HG03460 (cell line): ENCODE data around the gene ITGB7.
A peak's percentile ranks its signal among the peaks of the same experiment; 100 is the strongest.
"Not testable (repeated sequence)": the region's sequence is repeated elsewhere in the genome, so short reads cannot be mapped to it uniquely, and the experiment has no call there.

ENCODE experiments used
- ATAC-seq: cut with Tn5 transposase; IDR thresholded peaks from one replicate; pipeline ENCODE4 v1.9.1; 2021; ENCODE audit not compliant: unreplicated experiment

Gene ITGB7

DNA sequence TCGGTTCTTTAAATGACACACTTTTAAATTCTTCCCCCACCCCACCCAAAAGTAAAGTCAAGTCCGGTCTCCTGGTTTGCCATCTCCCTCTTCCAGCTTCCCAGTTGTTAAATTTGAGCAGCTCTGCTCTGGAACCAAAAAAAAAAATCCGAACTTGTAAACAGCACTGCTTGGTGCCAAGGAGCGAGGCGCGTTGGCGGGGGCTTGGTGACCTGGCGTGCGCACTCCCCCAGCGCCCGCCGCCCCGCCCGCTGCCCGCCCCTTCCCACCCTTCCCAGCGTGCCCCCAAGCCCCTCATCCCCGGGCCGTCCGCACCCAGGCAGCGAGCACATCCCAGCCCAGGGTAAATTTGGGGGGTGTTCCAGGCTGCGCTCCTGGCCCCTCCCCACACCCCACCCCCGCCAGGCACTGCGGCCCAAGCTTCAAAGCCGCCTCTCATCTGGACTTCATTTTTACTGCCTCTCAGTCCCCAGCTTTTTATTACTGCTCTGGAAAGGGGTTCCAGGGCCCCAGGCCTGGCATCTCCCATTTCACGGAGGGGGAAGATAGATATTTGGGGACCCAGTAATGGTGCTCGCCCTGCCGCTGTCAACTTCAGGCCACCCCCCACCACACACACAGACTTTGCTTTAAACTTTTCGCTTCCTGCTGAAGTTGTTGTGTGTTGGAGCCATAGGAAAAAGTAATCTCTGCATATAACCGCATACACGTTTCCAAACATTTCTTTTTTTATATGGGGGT lies 11.7 kb upstream of the ITGB7 start:
- no peak for ATAC-seq

DNA sequence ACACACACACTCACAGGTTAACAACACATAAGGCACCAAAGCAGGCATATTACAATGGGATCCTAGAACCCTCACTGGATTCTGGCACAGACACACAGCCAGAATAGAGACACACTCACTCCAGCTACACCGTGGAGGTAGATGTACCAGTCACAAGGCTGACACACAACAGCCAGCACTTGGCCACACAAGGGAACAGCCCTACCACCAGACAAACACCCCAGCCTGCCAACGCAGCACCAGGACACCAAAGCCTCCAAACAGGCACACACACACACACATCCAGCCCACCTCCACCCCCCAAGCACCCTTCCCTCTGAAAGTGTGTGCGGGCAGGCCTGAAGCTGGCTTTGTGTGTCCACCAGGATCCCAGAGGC lies 10.9 kb upstream of the ITGB7 start:
- ATAC-seq, result no peak

DNA sequence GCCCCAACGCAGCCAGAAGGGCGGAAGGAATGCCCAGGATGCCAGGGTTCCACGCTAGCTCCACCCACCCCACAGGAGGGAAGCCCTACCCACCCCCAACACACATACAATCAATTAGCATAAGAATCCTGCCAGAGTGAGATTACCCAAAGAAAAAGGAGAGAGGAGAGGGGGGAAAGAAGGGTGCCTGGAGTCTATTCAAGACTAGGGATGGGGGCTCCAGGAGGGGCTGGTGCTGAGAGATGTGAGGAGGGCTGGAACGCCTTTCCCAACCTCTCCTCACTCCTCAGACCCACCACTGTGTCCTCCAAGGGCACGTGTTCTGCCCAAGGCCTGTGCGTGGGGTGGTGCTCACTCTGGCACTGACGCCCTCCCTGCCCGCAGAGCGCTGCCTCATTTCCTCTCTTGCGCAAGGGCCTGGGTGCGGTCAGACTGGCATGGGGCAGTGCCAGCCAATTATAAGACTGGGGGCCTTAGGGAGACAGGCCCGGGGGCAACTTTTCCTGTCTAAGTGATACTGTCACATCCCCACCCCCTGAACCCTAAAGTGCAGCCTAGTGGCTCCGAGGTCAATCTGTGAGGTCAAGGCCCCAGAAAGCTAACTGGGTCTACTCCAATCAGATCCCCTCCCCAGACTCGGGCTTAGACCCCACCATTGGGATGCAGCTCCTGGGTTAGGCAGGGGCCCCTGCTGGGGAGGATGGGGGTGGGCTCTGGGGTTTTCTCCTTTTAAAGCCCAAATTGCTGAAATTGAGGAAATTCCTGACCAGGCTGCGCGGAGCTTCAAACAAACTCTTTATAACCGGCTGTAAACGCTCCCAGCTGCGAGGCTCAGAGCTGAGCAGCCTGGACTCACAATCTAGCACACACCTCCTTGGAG lies 10.2 kb upstream of the ITGB7 start:
- no peak for ATAC-seq

DNA sequence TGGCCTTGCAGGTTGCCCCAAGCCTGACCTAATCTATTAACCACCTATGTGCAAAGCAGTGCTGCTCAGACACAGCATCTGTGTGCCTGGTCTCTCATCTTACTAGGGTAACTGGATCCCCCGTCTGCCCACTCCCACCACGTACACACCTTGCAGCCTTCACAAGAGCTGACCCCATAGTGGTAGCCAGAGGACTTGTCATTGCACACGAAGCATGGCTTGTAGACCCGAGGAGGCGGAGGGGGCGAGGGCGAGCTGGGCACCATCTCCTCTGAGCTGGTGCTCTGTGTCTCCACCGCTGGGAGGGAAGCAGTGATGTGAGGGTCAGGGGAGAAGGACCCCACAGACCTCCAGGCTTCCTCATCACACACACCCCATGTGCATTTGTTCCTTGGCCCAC lies 8.4 kb upstream of the ITGB7 start:
- no peak for ATAC-seq

DNA sequence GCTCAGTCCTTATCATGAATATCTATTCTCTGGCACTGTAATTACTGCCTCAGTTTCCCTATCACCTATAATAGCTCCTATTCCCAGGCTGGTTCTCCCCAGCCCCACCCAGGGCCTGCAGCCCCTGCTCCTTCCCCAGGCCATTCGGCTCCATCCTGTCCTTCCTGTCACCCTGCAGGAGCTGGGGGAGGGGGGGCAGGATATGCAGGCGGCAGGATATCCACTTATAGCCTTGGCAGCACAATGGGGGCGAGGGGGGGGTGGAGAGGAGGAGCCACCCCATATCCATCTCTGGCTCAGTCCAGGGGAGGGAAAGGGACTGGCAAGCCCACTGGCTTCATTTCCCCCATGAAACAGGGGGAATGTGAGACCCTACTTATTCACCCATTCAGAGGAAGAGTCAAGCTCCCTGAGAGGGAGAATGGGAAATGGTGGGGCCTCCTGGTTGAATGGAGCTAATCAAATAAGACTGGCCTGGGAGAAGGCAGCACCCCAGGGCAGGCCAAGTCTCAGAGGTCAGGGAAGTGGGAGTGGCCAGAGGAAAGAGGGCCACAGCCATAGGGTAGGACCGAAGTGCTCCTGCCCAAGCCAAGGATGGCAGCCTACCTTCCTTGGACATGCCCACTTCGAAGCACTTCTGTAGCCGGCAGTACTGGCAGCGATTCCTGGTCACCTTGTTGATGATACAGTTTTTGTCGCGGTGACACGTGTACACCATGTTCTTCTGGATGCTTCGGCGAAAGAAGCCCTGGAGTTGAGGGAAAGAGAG lies 7.8 kb upstream of the ITGB7 start:
- ATAC-seq, result no peak

DNA sequence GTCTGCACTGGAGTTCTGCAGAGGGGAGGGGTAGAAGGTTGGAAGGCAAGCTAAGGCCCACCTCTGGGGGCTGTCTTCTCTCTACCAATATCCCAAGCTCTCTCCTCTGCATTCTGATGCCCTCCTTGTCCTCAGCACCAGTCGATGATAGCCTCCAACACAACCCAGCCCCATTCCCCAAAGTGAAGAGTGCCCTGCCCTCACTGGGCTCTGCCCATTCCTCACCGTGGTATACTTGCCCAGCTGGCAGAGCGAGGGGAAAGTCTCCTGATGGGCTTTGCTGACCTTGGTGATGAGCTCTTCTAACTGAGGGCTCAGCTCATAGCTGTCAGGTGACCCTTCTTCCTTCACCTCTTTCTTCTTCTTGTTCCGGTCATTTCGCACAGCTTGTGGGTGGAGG lies 7.2 kb upstream of the ITGB7 start:
- no peak for ATAC-seq

DNA sequence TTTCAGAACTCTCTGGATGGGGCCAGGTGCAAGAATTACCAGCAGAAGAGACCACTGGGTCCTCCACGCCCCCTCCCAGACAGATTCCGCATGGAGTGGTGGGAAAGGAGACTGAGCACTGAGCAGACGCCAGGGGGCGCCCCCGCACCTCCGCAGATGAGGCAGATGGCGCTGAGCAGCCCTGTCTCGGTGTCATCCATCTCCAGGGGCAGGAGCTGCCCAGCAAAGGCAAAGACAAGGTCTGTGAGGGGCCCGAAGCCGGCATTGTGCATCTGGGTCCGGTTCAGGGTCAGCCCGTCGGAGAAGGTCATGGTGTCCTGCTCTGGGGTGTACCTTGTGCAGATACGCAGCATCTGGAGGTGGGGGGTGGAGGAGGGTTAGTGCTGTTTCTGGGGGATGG lies 6.3 kb upstream of the ITGB7 start:
- peak; percentile 36 for ATAC-seq

DNA sequence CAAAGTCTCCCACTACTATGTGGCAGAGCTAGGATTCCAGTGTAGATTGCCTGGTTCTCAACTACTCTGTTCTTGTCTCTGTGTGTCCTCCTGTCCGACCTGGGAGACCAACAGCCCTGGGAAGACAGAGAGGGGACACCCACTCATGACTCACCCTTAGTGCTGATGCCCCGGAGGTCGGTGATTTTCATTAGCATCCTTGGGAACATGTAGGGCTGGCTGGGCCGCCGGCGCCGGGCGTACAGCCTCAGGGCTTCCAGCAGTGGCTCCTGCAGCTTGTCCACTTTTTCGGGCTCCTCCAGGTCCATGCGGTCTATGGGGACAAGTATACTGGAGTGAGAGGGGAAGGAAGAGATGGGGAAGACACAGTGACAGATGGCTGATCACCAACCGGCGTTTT lies 5.9 kb upstream of the ITGB7 start:
- ATAC-seq, result no peak

DNA sequence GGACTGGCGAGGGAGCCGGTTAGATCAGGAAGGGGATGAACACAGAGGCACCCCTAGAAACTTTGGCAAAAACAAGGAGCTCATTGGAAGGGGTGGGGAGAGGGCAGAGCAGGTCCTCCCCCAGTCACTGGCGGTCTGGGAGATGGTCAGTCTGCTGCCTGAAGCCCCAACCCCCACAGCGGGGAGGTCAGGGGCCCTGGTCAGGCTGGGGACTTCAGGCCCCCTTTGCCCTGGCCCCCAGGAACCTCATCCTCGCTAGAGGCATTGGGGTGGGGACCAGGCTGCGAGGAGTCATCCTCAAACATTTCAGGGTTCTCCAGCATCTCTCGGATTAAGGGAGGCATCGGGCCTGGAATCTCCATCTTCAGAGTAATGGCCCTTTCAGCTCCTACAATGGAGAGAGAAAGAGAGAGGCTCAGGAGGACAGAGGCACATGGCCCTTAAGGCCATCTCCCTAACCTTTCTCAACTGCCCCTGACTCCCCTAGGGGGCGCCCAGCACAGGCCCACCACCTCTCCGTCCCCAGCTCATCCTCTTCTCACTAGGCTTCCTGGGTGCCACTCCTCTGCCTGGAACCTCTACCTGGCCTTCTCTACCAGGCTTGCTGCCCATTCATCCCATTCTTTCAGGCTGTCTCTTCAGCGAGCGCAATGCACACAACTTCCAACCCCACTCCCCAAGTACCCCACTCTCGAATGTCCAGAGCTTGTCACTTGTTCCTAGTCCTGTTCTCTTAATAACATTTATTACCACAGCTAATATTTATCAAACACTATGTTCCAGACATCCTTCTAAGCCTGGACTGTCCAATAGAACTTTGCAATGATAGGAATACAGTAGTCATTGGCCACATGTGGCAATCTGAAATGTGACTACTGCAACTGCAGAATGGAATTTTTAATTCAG lies 4.7 kb upstream of the ITGB7 start:
- ATAC-seq, result no peak

DNA sequence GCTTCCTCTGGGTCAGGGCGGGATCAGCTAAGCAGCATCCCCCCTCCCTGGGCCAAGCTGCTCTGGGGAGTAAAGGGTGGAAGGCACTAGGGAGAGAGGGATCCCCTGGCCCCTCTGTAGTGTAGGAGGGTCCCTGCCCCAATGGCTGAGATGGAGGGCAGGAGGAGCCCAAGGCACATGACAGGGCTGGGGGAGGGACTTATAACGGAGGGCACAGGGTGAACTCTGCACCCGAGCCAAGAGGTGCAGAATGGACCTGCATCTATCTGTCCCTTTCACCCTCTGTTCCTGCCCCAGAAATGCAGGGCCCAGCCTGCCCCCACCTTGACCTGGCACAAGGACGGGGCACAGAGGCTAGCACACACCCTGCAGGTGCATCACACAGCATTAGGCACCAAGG lies 3.8 kb upstream of the ITGB7 start:
- no peak for ATAC-seq

DNA sequence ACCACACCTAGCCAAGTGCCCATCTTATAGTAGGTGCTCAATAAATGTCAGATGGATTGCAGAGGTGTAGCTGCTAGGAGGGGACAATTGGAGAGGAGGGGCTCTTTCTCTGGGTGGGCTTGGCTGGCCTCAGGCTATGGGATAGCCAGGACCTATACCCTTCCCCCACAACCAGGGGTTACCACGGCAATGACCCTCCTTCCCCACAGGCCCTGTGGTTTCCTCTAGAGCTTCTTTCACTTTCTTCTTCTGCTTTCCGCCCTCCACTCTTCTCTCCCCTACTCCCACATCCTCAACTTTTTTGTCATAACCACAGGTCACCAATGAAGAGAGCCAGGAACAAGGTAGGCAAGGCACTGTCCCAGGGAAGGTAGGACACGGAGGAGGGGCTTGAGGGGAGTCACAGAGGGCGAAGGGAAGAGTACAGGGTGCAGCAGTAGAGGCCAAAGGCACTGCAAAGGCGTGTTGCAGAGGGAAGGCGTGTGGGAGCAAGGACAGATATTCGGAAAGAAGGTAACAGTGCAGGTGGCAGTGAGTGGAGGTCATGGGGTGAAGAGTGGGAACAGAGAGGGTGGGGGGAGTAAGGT lies 1.9 kb upstream of the ITGB7 start:
- peak; percentile 44 for ATAC-seq

DNA sequence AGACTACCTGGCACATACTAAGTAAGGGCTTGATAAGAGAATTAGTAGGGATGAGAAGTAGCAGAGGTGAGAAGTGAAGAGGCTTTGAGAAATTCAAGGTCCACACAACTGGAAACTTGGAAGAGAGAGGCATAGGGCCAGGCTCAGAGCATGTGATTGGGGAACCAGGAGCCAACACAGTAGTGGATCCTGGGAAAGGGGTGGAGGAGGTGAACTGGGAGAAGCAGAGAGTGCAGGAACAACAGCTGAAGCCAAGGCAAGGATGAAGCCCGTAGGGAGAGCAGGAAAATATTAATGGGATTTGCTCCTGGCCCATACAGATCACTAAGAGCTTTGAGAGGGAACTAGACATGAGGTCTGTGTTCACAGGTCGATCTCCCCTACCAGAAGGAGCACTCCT lies 1.4 kb upstream of the ITGB7 start:
- no peak for ATAC-seq

DNA sequence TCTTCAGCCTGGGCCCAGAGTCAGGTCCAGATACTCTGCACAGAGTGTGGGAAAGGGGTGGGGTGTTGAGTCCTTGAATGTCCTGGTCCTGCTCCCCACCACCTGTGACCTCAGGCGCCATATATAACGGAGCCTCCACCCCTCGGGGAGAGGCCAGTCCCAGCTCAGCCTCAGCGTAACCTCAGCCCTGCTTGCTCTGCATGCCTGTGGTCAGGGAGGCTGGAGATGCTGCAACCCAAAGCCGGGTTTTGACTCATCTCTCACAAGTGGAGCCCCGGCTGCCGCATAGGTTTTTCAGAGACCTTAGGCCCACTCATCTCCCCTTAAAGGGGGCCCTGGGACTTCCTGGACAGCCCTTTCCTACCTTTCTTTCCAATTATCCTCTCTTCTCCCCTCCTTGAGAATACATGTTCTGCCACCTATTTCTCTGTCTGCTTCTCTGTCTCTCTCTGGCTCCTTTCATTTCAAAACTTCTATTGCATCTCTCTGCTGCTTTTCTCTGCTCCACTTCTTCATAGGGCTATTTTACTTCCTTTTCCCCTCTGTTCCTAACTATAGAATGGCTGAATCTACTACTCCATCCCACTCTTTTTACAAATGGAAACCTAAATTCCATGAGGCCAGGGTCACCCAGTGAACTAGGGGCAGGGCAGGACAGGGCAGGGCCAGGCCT lies 1.2 kb downstream of the ITGB7 start:
- ATAC-seq, result peak; percentile 65

DNA sequence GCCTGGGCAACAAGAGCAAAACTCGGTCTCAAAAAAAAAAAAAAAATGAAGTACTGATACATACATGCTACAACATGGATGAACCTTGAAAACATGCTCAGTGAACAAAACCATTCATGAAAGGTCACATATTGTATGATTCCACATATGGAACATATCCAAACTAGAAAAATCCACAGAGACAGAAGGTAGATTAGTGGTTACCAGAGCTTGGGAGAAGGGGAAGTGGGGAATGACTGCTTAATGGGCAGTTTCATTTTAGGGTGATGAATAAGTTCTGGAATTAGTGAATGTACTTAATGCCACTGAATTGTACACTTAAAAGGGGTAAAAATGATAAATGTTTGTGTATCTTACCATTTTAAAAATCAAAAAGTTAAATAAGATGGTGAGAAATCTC lies 2.7 kb downstream of the ITGB7 start:
- no peak for ATAC-seq

DNA sequence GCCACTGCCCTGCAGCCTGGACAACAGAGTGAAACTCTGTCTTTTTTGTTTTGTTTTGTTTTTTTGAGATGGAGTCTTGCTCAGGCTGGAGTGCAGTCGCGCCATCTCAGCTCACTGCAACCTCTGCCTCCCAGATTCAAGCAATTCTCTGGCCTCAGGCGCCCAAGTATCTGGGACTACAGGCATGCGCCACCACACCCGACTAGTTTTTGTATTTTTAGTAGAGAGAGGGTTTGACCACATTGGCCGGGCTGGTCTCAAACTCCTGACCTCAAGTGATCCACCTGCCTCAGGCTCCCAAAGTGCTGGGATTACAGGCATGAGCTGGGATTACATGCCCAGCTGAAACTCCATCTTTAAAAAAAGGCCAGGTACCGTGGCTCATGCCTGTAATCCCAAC lies 4.7 kb downstream of the ITGB7 start:
- ATAC-seq, result not testable (repeated sequence)

DNA sequence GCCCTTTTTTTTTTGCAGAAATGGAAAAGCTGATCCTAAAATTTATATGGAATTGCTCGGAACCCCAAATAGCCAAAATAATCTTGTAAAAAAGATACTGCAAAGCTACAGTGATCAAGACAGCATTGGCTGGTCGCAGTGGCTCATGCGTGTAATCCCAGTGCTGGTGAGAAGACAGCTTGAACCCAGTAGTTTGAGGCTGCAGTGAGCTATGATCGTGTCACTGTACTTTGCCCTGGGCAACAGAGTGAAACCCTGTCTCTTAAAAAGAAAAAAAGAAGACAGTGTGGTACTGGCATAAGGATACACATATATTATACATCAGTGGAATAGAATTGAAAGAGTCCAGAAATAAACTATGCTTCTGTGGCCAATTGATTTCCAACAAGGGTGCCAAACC lies 5.4 kb downstream of the ITGB7 start:
- no peak for ATAC-seq

DNA sequence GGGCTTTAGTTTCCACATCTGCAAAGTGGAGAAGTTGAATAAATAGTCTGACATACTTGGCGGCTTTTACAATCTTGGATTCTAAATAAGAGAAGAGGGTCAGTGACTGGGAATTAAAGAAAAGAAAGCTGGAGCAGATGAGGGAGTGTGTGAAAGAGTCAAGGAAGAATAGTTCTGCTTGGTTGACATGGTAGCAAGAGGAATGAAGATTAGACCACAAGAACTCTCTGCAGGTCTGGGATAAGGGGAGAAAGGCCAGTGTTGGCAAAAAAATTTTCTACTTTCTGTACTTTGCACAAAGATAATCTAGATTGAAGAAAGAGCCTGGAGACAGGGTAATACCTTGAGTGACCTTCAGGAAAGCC lies 5.9 kb downstream of the ITGB7 start:
- ATAC-seq, result no peak

DNA sequence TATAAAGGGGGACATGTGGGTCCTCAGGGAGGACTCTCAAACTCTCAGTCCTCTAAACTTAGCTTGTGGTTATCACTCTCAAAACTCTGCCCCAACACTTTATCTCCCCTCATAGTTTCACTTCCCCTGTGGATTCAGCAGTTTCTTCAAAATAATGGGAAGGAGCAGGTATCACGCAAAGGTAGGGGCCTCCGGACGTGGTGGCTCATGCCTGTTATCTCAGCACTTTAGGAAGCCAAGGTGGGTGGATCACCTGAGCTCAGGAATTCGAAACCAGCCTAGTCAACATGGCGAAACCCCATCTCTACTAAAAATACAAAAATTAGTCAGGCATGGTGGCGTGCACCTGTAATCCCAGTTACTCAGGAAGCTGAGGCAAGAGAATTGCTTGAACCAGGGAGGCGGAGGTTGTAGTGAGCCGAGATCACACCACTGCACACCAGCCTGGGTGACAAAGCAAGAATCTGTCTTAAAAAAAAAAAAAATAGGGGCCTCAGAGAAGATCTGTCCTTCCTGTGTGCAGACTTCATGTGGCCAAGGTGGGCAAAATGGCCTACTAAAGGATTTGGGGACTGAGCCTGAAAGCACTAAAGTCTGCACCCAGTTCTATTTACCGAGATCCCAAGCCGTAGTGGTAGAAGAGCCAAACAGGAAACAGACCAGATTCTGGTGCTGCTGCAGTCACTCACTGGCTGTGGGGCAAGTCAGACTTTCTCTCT lies 6.4 kb downstream of the ITGB7 start:
- ATAC-seq, result peak; percentile 68

DNA sequence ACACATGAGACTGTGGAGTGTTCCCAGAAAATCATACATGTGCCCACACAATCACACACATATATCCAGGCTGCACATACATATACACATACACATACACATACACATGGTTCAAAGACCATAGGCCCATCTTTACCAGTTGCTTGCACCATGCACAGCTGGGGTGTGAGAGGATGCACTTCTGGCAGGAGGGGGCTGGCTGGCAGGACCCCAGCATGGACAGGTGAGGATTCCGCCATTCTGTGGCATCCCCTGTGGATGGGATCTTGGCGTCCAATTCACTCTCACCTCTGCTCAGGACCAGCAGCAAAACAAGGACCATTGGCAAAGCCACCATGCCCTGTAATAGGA lies 7.0 kb downstream of the ITGB7 start:
- no peak for ATAC-seq
